Liver (tissue), 9 donors: Measurements from ENCODE around the gene CDK11B. TPM values are rescaled to one million over a fixed set of nuclear protein-coding genes. Genes with fewer than 3 reads are reported as not detected.

ENCODE experiments used
- DNase-seq: peaks from one replicate; pipeline ENCODE4 v3.0.0-alpha.2; 2017; ENCODE audit warnings: low spot score
- H3K27ac ChIP-seq, 2 donors: one replicate each; pipeline ENCODE4 v1.7.0; 2013; ENCODE audit warnings: inconsistent platforms in 2 of 2, low read length in 2 of 2, control low read depth in 1 of 2, low read depth in 1 of 2, mild to moderate bottlenecking in 1 of 2
- H3K27me3 ChIP-seq, 4 donors: one replicate each; pipeline versions ENCODE4 v1.6.1 to v1.7.0; 2013; ENCODE audit warnings: low read length in 3 of 4, inconsistent platforms in 1 of 4, mild to moderate bottlenecking in 1 of 4, moderate library complexity in 1 of 4; ENCODE audit not compliant: control insufficient read depth in 4 of 4, insufficient read depth in 4 of 4
- H3K36me3 ChIP-seq, 4 donors: one replicate each; pipeline versions ENCODE4 v1.6.1 to v1.7.0; 2013; ENCODE audit warnings: low read length in 3 of 4, mild to moderate bottlenecking in 3 of 4, low read depth in 1 of 4, moderate library complexity in 1 of 4; ENCODE audit not compliant: control insufficient read depth in 4 of 4, insufficient read depth in 3 of 4
- H3K4me1 ChIP-seq, 4 donors: one replicate each; pipeline versions ENCODE4 v1.6.1 to v1.7.0; 2013; ENCODE audit warnings: low read length in 3 of 4, mild to moderate bottlenecking in 3 of 4, moderate library complexity in 1 of 4; ENCODE audit not compliant: control insufficient read depth in 4 of 4, insufficient read depth in 4 of 4
- H3K4me3 ChIP-seq, 3 donors: one replicate each; pipeline versions ENCODE4 v1.6.1 to v1.7.0; 2013; ENCODE audit warnings: low read length in 3 of 3, control low read depth in 1 of 3, low read depth in 1 of 3, mild to moderate bottlenecking in 1 of 3
- H3K9ac ChIP-seq, 2 donors: one replicate each; pipeline ENCODE4 v1.7.0; 2013; ENCODE audit warnings: low read length in 2 of 2, mild to moderate bottlenecking in 2 of 2, moderate library complexity in 2 of 2, control low read depth in 1 of 2, low read depth in 1 of 2
- H3K9me3 ChIP-seq, 4 donors: one replicate each; pipeline versions ENCODE4 v1.6.1 to v1.7.0; 2013; ENCODE audit warnings: low read length in 3 of 4; ENCODE audit not compliant: control insufficient read depth in 4 of 4
- EGR1 ChIP-seq, 2 donors: IDR thresholded peaks; 2 replicates each; pipeline ENCODE4 v1.6.1; 2016 to 2018; ENCODE audit warnings: antibody characterized with exemption in 2 of 2, low read depth in 2 of 2
- FOXA2 ChIP-seq: IDR thresholded peaks from 2 replicates; pipeline ENCODE4 v1.6.1; 2016; ENCODE audit warnings: antibody characterized with exemption
- GABPA ChIP-seq, 2 donors: IDR thresholded peaks in 1 of 2; conservative IDR thresholded peaks in 1 of 2; 2 replicates each; pipeline ENCODE4 v1.6.1; 2016; ENCODE audit warnings: antibody characterized with exemption in 2 of 2, mild to moderate bottlenecking in 1 of 2, moderate library complexity in 1 of 2
- HNF4A ChIP-seq, 2 donors: conservative IDR thresholded peaks; 2 replicates each; pipeline ENCODE4 v1.6.1; 2016; ENCODE audit warnings: antibody characterized with exemption in 2 of 2, mild to moderate bottlenecking in 2 of 2
- RXRA ChIP-seq, 2 donors: IDR thresholded peaks; 2 replicates each; pipeline ENCODE4 v1.6.1; 2017 to 2018; ENCODE audit warnings: antibody characterized with exemption in 2 of 2, mild to moderate bottlenecking in 1 of 2
- YY1 ChIP-seq: IDR thresholded peaks from 2 replicates; pipeline ENCODE4 v1.6.1; 2016; ENCODE audit warnings: antibody characterized with exemption, mild to moderate bottlenecking
- WGBS: extraction: QIAGEN DNeasy Blood & Tissue Kit; methylation state at CpG from one replicate; pipeline ENCODE4 v1.1.7; 2013; 5-methylcytosine and 5-hydroxymethylcytosine counted together
- polyA plus RNA-seq, 2 donors: library from polyadenylated mRNA; stranded (reverse) in 1 of 2; unstranded in 1 of 2; fragments of 200-250 nt in 1 of 2; fragments of >200 nt in 1 of 2; fragmentation: Nextera tagmentation in 1 of 2; extraction: Ambion mirVana in 1 of 2; gene quantifications; one replicate each; pipeline versions ENCODE4 v1.2.1 to v1.2.3, GENCODE V29; 2013 to 2015
- total RNA-seq, 2 donors: library from RNA; depleted of rRNA; stranded (reverse); fragments of >200 nt; gene quantifications; one replicate each; pipeline ENCODE4 v1.2.3, GENCODE V29; 2014
- TF ChIP-seq, protein P1 (sequence below): IDR thresholded peaks from 2 replicates; pipeline ENCODE4 v1.6.1; 2016; ENCODE audit warnings: antibody characterized with exemption
- TF ChIP-seq, protein P2 (sequence below): IDR thresholded peaks from 2 replicates; pipeline ENCODE4 v1.6.1; 2016; ENCODE audit warnings: antibody characterized with exemption, mild to moderate bottlenecking
- TF ChIP-seq, protein P3 (sequence below): fragments of 150-350 bp; IDR thresholded peaks from 2 replicates; pipeline ENCODE4 v1.5.1; 2017; ENCODE audit warnings: improper control_type of control experiment, low read depth, low read length; ENCODE audit not compliant: missing input control
- donor health status: healthy.
- donor health status: healthy.
- donor health status: healthy.
- donor health status: healthy.
- donor health status: healthy.

CDK11B gene
- total and polyA plus RNA-seq, 4 donors = 5.1 to 12.2 (median 7.4) TPM

DNA sequence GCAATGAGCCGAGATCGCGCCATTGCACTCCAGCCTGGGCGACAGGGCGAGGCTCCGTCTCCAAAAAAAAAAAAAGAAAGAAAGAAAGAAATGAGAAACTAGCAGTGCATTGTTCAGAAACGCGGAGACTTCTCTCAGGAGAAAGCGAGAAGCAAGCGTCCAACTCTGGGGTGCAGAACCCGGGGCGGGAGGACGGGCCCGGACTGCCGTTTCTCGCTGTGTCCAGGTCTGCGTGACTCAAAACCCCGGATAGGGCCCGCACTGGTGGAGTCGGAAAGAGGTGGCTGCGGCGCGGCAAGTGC lies 43.9 kb downstream of the CDK11B start:
- under 1% methylated on average over 23 of the region's 23 CpGs for WGBS
- TF ChIP-seq, protein P1, sequence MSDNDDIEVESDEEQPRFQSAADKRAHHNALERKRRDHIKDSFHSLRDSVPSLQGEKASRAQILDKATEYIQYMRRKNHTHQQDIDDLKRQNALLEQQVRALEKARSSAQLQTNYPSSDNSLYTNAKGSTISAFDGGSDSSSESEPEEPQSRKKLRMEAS = no peak
- TF ChIP-seq GABPA (IDR thresholded peaks at IDR 0.05 in 1 of 2, conservative IDR thresholded peaks at IDR 0.05 in 1 of 2) (no peak), HNF4A (conservative IDR thresholded peaks at IDR 0.05) (no peak)
- TF ChIP-seq, protein P2, sequence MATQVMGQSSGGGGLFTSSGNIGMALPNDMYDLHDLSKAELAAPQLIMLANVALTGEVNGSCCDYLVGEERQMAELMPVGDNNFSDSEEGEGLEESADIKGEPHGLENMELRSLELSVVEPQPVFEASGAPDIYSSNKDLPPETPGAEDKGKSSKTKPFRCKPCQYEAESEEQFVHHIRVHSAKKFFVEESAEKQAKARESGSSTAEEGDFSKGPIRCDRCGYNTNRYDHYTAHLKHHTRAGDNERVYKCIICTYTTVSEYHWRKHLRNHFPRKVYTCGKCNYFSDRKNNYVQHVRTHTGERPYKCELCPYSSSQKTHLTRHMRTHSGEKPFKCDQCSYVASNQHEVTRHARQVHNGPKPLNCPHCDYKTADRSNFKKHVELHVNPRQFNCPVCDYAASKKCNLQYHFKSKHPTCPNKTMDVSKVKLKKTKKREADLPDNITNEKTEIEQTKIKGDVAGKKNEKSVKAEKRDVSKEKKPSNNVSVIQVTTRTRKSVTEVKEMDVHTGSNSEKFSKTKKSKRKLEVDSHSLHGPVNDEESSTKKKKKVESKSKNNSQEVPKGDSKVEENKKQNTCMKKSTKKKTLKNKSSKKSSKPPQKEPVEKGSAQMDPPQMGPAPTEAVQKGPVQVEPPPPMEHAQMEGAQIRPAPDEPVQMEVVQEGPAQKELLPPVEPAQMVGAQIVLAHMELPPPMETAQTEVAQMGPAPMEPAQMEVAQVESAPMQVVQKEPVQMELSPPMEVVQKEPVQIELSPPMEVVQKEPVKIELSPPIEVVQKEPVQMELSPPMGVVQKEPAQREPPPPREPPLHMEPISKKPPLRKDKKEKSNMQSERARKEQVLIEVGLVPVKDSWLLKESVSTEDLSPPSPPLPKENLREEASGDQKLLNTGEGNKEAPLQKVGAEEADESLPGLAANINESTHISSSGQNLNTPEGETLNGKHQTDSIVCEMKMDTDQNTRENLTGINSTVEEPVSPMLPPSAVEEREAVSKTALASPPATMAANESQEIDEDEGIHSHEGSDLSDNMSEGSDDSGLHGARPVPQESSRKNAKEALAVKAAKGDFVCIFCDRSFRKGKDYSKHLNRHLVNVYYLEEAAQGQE = no peak
- no peak for DNase-seq
- peak overlapping the region in 1 of 2 donors; percentile 62 for H3K9ac ChIP-seq
- H3K4me1 ChIP-seq = peaks cover 11 to 58% (median 48%) of the 10 kb centered on the region in 4 donors
- H3K4me3 ChIP-seq = peak overlapping the region; percentile 73 to 97 (median 85)
- H3K27ac ChIP-seq = peak overlapping the region; percentile 94 to 100
- peaks cover 0 to 6% (median 0%) of the 10 kb centered on the region in 4 donors for H3K36me3 ChIP-seq
- no peaks in the 10 kb centered on the region for H3K27me3 ChIP-seq
- no peaks in the 10 kb centered on the region for H3K9me3 ChIP-seq

DNA sequence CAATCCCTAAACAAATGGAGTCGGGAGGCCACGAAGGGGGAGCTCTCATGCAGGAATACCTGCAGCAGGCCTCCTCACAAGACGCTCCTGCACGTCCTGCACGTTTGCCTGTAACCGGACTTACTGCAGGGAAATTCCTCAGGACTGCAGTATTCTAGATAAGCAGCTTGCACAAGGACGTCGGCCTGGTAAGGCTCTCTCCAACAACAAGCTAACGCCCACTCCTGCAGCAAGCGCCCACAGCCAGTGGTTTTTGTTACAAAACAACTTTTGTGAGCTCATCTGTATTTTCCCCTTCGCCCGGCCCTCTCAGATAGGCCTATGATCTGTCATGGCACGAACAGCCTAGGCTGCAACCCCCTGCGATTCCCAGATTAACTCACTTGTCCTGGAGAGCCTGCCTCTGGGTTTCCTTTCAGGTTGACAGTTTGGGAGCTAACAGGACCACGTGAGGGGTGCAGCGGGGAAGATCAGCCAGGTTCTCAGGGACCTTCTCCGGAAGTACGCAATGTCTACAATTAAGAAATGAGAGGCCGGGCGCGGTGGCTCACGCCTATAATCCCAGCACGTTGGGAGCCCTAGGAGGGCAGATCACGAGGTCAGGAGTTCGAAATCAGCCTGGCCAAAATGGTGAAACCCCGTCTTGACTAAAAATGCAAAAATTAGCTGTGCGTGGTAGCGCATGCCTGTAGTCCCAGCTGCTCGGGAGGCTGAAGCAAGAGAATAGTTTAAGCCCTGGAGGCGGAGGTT lies 44.4 kb downstream of the CDK11B start:
- Histone ChIP-seq H3K27me3 (no peaks in the 10 kb centered on the region), H3K4me1 (peaks cover 8 to 52% (median 43%) of the 10 kb centered on the region in 4 donors), H3K9ac (peak overlapping the region in 1 of 2 donors; percentile 23), H3K4me3 (peak overlapping the region; percentile 73 to 97 (median 85)), H3K9me3 (no peaks in the 10 kb centered on the region), H3K36me3 (peaks cover 0 to 6% (median 0%) of the 10 kb centered on the region in 4 donors), H3K27ac (peak overlapping the region; percentile 94 to 100)
- TF ChIP-seq HNF4A (conservative IDR thresholded peaks at IDR 0.05) (no peak), RXRA (IDR thresholded peaks at IDR 0.05) (no peak), YY1 (no peak), GABPA (IDR thresholded peaks at IDR 0.05 in 1 of 2, conservative IDR thresholded peaks at IDR 0.05 in 1 of 2) (no peak), EGR1 (IDR thresholded peaks at IDR 0.05; ENCODE audit: low read depth in 2 of 2) (no peak), FOXA2 (no peak)
- TF ChIP-seq, protein P1 = no peak
- TF ChIP-seq, protein P3, sequence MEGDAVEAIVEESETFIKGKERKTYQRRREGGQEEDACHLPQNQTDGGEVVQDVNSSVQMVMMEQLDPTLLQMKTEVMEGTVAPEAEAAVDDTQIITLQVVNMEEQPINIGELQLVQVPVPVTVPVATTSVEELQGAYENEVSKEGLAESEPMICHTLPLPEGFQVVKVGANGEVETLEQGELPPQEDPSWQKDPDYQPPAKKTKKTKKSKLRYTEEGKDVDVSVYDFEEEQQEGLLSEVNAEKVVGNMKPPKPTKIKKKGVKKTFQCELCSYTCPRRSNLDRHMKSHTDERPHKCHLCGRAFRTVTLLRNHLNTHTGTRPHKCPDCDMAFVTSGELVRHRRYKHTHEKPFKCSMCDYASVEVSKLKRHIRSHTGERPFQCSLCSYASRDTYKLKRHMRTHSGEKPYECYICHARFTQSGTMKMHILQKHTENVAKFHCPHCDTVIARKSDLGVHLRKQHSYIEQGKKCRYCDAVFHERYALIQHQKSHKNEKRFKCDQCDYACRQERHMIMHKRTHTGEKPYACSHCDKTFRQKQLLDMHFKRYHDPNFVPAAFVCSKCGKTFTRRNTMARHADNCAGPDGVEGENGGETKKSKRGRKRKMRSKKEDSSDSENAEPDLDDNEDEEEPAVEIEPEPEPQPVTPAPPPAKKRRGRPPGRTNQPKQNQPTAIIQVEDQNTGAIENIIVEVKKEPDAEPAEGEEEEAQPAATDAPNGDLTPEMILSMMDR = no peak
- DNase-seq = peak; percentile 59
- 4% methylated on average over 30 of the region's 30 CpGs for WGBS
